HepG2 (cell line): ENCODE measurements around the gene SLC35B4.

ENCODE experiments used
- BRD4 ChIP-seq: sonication (generic); formaldehyde crosslinking; IDR thresholded peaks from 2 replicates; pipeline ENCODE4 v1.4.0; 2020; ENCODE audit warnings: missing genetic modification reagents
- CCAR2 ChIP-seq: fragments of 200-400 bp; formaldehyde crosslinking; optimal IDR thresholded peaks from 2 replicates; pipeline ENCODE3; 2018; ENCODE audit warnings: low read depth, mild to moderate bottlenecking, low read length, moderate library complexity
- DNMT1 ChIP-seq: sonication (generic); formaldehyde crosslinking; IDR thresholded peaks from 2 replicates; pipeline ENCODE4 v1.5.1; 2020; ENCODE audit warnings: mild to moderate bottlenecking, missing genetic modification reagents
- KDM1A ChIP-seq: IDR thresholded peaks from 2 replicates; pipeline ENCODE4 v1.6.1; 2016; ENCODE audit warnings: missing compliant biosample characterization
- MAFK ChIP-seq, 2 experiments: IDR thresholded peaks in 1 of 2; conservative IDR thresholded peaks in 1 of 2; 2 replicates each; pipeline ENCODE4 v1.6.1; 2011; ENCODE audit warnings: improper control_type of control experiment in 2 of 2, low read length in 2 of 2
- MLLT10 ChIP-seq: sonication (generic); formaldehyde crosslinking; IDR thresholded peaks from 2 replicates; pipeline ENCODE4 v1.4.0; 2020; ENCODE audit warnings: missing genetic modification reagents
- RFX5 ChIP-seq: IDR thresholded peaks from 2 replicates; pipeline ENCODE4 v1.6.1; 2011; ENCODE audit warnings: low read depth, low read length, improper control_type of control experiment
- SMAD1 ChIP-seq: sonication (generic); formaldehyde crosslinking; IDR thresholded peaks from 2 replicates; pipeline ENCODE4 v1.4.0; 2020; ENCODE audit warnings: missing genetic modification reagents, low read depth, mild to moderate bottlenecking, borderline replicate concordance
- TAF1 ChIP-seq: sonication (generic); formaldehyde crosslinking; IDR thresholded peaks from 2 replicates; pipeline ENCODE4 v1.4.0; 2020; ENCODE audit warnings: missing genetic modification reagents
- ZNF557 ChIP-seq: sonication (generic); formaldehyde crosslinking; IDR thresholded peaks from 2 replicates; pipeline ENCODE4 v1.4.0; 2020; ENCODE audit warnings: missing genetic modification reagents
- ZNF644 ChIP-seq: IDR thresholded peaks from 2 replicates; pipeline ENCODE4 v1.6.1; 2016; ENCODE audit warnings: low read depth
- TF ChIP-seq, protein P1 (sequence below): sonication (generic); formaldehyde crosslinking; IDR thresholded peaks from 2 replicates; pipeline ENCODE4 v1.4.0; 2020; ENCODE audit warnings: missing genetic modification reagents
- TF ChIP-seq, protein P2 (sequence below): sonication (generic); formaldehyde crosslinking; IDR thresholded peaks from 2 replicates; pipeline ENCODE4 v1.5.0; 2020; ENCODE audit warnings: mild to moderate bottlenecking, missing genetic modification reagents, moderate library complexity
- TF ChIP-seq, protein P3 (sequence below): sonication (generic); formaldehyde crosslinking; IDR thresholded peaks from 2 replicates; pipeline ENCODE4 v1.4.0; 2020; ENCODE audit warnings: missing genetic modification reagents

DNA sequence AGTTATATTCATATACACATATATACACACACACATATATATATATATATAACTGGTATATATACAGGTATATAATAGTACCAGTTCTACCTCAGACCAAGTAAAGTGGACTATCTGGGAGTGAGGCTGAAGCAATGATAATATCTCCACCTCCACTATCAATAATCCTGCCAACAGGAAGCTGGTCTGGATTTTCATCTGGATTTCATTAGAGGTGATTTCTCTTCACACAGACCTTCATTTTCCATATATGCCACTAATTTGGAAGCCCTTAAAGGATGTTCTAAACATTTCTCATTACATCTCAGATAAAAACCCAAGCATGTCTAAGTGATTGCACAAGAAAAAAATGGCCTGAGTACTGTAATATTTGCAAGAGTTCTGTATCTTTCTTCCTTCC is 1.7 kb upstream of the SLC35B4 start:
- TF ChIP-seq RFX5 = no peak
- TF ChIP-seq, protein P1, sequence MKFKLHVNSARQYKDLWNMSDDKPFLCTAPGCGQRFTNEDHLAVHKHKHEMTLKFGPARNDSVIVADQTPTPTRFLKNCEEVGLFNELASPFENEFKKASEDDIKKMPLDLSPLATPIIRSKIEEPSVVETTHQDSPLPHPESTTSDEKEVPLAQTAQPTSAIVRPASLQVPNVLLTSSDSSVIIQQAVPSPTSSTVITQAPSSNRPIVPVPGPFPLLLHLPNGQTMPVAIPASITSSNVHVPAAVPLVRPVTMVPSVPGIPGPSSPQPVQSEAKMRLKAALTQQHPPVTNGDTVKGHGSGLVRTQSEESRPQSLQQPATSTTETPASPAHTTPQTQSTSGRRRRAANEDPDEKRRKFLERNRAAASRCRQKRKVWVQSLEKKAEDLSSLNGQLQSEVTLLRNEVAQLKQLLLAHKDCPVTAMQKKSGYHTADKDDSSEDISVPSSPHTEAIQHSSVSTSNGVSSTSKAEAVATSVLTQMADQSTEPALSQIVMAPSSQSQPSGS (CRISPR knock-in tag) = no peak
- no peak for TF ChIP-seq TAF1 (CRISPR knock-in tag)
- no peak for TF ChIP-seq KDM1A
- TF ChIP-seq ZNF557 (CRISPR knock-in tag) = no peak
- TF ChIP-seq, protein P2, sequence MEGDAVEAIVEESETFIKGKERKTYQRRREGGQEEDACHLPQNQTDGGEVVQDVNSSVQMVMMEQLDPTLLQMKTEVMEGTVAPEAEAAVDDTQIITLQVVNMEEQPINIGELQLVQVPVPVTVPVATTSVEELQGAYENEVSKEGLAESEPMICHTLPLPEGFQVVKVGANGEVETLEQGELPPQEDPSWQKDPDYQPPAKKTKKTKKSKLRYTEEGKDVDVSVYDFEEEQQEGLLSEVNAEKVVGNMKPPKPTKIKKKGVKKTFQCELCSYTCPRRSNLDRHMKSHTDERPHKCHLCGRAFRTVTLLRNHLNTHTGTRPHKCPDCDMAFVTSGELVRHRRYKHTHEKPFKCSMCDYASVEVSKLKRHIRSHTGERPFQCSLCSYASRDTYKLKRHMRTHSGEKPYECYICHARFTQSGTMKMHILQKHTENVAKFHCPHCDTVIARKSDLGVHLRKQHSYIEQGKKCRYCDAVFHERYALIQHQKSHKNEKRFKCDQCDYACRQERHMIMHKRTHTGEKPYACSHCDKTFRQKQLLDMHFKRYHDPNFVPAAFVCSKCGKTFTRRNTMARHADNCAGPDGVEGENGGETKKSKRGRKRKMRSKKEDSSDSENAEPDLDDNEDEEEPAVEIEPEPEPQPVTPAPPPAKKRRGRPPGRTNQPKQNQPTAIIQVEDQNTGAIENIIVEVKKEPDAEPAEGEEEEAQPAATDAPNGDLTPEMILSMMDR = no peak
- TF ChIP-seq MAFK (conservative IDR thresholded peaks at IDR 0.05 in 1 of 2, IDR thresholded peaks at IDR 0.05 in 1 of 2; ENCODE audit: low read length in 2 of 2) = no peak
- TF ChIP-seq ZNF644 (CRISPR knock-in tag) = no peak
- TF ChIP-seq MLLT10 = no peak
- no peak for TF ChIP-seq CCAR2
- TF ChIP-seq, protein P3, sequence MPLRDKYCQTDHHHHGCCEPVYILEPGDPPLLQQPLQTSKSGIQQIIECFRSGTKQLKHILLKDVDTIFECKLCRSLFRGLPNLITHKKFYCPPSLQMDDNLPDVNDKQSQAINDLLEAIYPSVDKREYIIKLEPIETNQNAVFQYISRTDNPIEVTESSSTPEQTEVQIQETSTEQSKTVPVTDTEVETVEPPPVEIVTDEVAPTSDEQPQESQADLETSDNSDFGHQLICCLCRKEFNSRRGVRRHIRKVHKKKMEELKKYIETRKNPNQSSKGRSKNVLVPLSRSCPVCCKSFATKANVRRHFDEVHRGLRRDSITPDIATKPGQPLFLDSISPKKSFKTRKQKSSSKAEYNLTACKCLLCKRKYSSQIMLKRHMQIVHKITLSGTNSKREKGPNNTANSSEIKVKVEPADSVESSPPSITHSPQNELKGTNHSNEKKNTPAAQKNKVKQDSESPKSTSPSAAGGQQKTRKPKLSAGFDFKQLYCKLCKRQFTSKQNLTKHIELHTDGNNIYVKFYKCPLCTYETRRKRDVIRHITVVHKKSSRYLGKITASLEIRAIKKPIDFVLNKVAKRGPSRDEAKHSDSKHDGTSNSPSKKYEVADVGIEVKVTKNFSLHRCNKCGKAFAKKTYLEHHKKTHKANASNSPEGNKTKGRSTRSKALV (CRISPR knock-in tag) = no peak
- no peak for TF ChIP-seq SMAD1
- TF ChIP-seq BRD4 (CRISPR knock-in tag) = no peak
- no peak for TF ChIP-seq DNMT1 (CRISPR knock-in tag)
